ENCODE measurements around the gene RILPL1.
A peak's percentile ranks its signal among the peaks of the same experiment; 100 is the strongest.

- no peak for TF ChIP-seq REST (IDR thresholded peaks at IDR 0.05; ENCODE audit: low read depth)
- TF ChIP-seq USF1 (IDR thresholded peaks at IDR 0.05), result no peak
- TF ChIP-seq RAD21 (IDR thresholded peaks at IDR 0.05; ENCODE audit: low read depth), result no peak
- TF ChIP-seq EP300 (IDR thresholded peaks at IDR 0.05; ENCODE audit: borderline replicate concordance), result peak; percentile 55
- peak; percentile 63; the same call in 1 of the 2 replicates for TF ChIP-seq TCF12 (IDR thresholded peaks at IDR 0.05; ENCODE audit: low read depth)
- no peak for TF ChIP-seq FOXM1 (IDR thresholded peaks at IDR 0.05; ENCODE audit: borderline replicate concordance, low read depth)
- TF ChIP-seq CEBPB (IDR thresholded peaks at IDR 0.05), result no peak
- peak; percentile 83 for TF ChIP-seq MAX (IDR thresholded peaks at IDR 0.05)
- TF ChIP-seq CREB1 (IDR thresholded peaks at IDR 0.05; ENCODE audit: low read depth), result no peak
- TF ChIP-seq YY1 (IDR thresholded peaks at IDR 0.05; ENCODE audit: low read depth), result peak; percentile 98
- TF ChIP-seq ZBTB7A (IDR thresholded peaks at IDR 0.05; ENCODE audit: low read depth), result no peak
Observed at GRCh38 chr12:123457980-123458779, 75.3 kb downstream of the RILPL1 start, which contains the start of gene SNRNP35.
